Body of pancreas (tissue), 4 donors: ENCODE data around the gene SPINT1. TPM values are rescaled to one million over a fixed set of nuclear protein-coding genes. Genes with fewer than 3 reads are reported as not detected.

Experiments
- ATAC-seq: fragments of 150-250 bp; one replicate; pipeline ENCODE4 v1.9.1; 2016
- DNase-seq, 4 donors: peaks; one replicate each; pipeline ENCODE4 v3.0.0-alpha.2; 2019
- H3K27ac ChIP-seq, 4 donors: fragments of 200-600 bp; sonication (generic); 1 replicate in 3 of 4; 2 replicates in 1 of 4; pipeline versions ENCODE4 v1.5.1 to v1.6.1; 2016 to 2019; ENCODE audit warnings: mild to moderate bottlenecking in 1 of 4, mixed read lengths in 1 of 4, moderate library complexity in 1 of 4
- H3K27me3 ChIP-seq, 2 donors: fragments of 200-600 bp; sonication (generic); one replicate each; pipeline ENCODE4 v1.6.0; 2016; ENCODE audit warnings: mild to moderate bottlenecking in 1 of 2
- H3K36me3 ChIP-seq, 2 donors: fragments of 200-600 bp; sonication (generic); replicated peaks in 1 of 2; 2 replicates each; pipeline ENCODE4 v1.5.1; 2016; ENCODE audit warnings: low read depth in 2 of 2; ENCODE audit not compliant: insufficient read depth in 1 of 2
- H3K4me1 ChIP-seq: fragments of 200-600 bp; sonication (generic); one replicate; pipeline ENCODE4 v1.6.0; 2016
- H3K4me3 ChIP-seq, 2 donors: fragments of 200-600 bp; sonication (generic); 1 replicate in 1 of 2; 2 replicates in 1 of 2; pipeline ENCODE4 v1.5.1; 2016 to 2019
- H3K9me3 ChIP-seq, 3 donors: fragments of 200-600 bp; sonication (generic); 1 replicate in 2 of 3; 2 replicates in 1 of 3; pipeline ENCODE4 v1.5.1; 2016
- CTCF ChIP-seq, 7 experiments: fragments of 450-650 bp in 4 of 7; fragments of 200-600 bp in 3 of 7; sonication (generic) in 3 of 7; IDR thresholded peaks; one replicate each; pipeline ENCODE4 v1.5.1; 2016 to 2019; ENCODE audit warnings: antibody characterized with exemption in 7 of 7
- POLR2A ChIP-seq, 3 donors: fragments of 450-650 bp; IDR thresholded peaks; one replicate each; pipeline ENCODE4 v1.6.1; 2016; ENCODE audit warnings: antibody characterized with exemption in 3 of 3, mild to moderate bottlenecking in 2 of 3
- WGBS, 2 donors: methylation state at CpG; one replicate each; pipeline ENCODE4 v1.1.5; 2017; 5-methylcytosine and 5-hydroxymethylcytosine counted together
- intact Hi-C: fragments of 100-400 bp; cut with DNase I; formaldehyde crosslinking; loops from one replicate; pipeline ENCODE4 v1.15.1; 2023
- total RNA-seq, 2 donors: library from RNA; depleted of rRNA; stranded (reverse); fragments of >200 nt; gene quantifications; one replicate each; pipeline ENCODE4 v1.1.0, GENCODE V29; 2016

SPINT1 gene
- total RNA-seq, 2 donors from 2014 or later: 110 to 134 TPM

GRCh38 chr15:40803076-40803475, 40.8 kb upstream of the SPINT1 start:
- TF ChIP-seq POLR2A (IDR thresholded peaks at IDR 0.05): no peak
- TF ChIP-seq CTCF (IDR thresholded peaks at IDR 0.05): no peak
- 80 to 85% methylated on average over 2 of the region's 2 CpGs for WGBS, 2 donors
- intact Hi-C loops: no loop called here
- H3K9me3 ChIP-seq: no peaks in the 10 kb centered on the region
- no peak for ATAC-seq
- peaks cover 20% of the 10 kb centered on the region for H3K4me1 ChIP-seq
- no peak overlapping the region for H3K27ac ChIP-seq
- no peak for DNase-seq
- H3K36me3 ChIP-seq: no peaks in the 10 kb centered on the region
- H3K27me3 ChIP-seq: no peaks in the 10 kb centered on the region
- H3K4me3 ChIP-seq: no peak overlapping the region

DNA sequence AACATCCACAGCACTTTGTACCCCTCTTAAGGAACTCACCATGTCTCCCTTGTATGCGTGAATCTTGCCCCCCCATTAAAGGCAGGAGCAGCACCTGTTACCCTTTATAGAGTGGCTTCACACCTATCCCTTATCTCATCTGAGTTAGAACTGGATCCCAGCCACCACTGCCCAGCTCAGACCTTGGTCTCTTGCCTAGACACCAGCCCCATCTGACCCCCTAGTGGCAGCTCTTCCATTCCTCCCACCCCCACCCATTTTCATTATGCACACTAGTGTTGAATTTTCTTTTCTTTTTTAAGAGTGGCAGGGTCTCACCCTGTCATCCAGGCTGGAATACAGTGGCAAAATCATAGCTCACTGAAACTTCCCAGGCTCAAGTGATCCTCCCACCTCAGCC, 40.2 kb upstream of the SPINT1 start:
- Histone ChIP-seq H3K4me1 (peaks cover 27% of the 10 kb centered on the region), H3K27me3 (no peaks in the 10 kb centered on the region), H3K9me3 (no peaks in the 10 kb centered on the region), H3K36me3 (no peaks in the 10 kb centered on the region), H3K27ac (no peak overlapping the region), H3K4me3 (no peak overlapping the region)
- no peak for ATAC-seq
- peak in 1 of 4 donors; percentile 45 for DNase-seq
- TF ChIP-seq POLR2A (IDR thresholded peaks at IDR 0.05) (no peak), CTCF (IDR thresholded peaks at IDR 0.05) (peak in 1 of 7 experiments; percentile 14)
- intact Hi-C loops: no loop called here
- WGBS, 2 donors: 53 to 64% methylated on average over 1 of the region's 1 CpG

- Histone ChIP-seq H3K4me3 (peak overlapping the region; percentile 70 to 74), H3K36me3 (peaks cover 0 to 3% of the 10 kb centered on the region in 2 donors), H3K4me1 (peaks cover 28% of the 10 kb centered on the region), H3K9me3 (no peaks in the 10 kb centered on the region), H3K27ac (peak overlapping the region; percentile 73 to 89 (median 88)), H3K27me3 (no peaks in the 10 kb centered on the region)
- 0% methylated on average over 2 of the region's 2 CpGs for WGBS, 2 donors
- intact Hi-C loops: no loop called here
- ATAC-seq (no peak), DNase-seq (no peak)
- TF ChIP-seq CTCF (IDR thresholded peaks at IDR 0.05): no peak
- TF ChIP-seq POLR2A (IDR thresholded peaks at IDR 0.05): no peak
These were observed 37.2 kb upstream of the SPINT1 start for GRCh38 chr15:40806672-40807027.

GRCh38 chr15:40807028-40807887, 36.6 kb upstream of the SPINT1 start, which contains the start of the genes DNAJC17 and ZFYVE19:
Gene DNAJC17, minus strand, starts transcription at chr15:40807473. Its CDS starts 27 bp downstream, at chr15:40807446.
Gene ZFYVE19, plus strand, starts transcription at chr15:40807089. Its CDS starts 501 bp downstream, at chr15:40807590.
- peak within 1 kb of the TSS; percentile 70 to 74 for H3K4me3 ChIP-seq
- TF ChIP-seq CTCF (IDR thresholded peaks at IDR 0.05) (peak in 4 of 7 experiments; percentile 19 to 39 (median 33)), POLR2A (IDR thresholded peaks at IDR 0.05) (peak in 2 of 3 donors; percentile 53 to 63)
- DNase-seq (peak; percentile 95 to 98 (median 98)), ATAC-seq (peak; percentile 98)
- intact Hi-C loops: no loop called here
- peaks cover 28% of the 10 kb centered on the region for H3K4me1 ChIP-seq
- H3K27ac ChIP-seq: peak within 1 kb of the TSS; percentile 73 to 89 (median 88)
- H3K27me3 ChIP-seq: no peaks in the 10 kb centered on the region
- WGBS, 2 donors: 0% methylated on average over 8 to 64 of the region's 64 CpGs
- H3K36me3 ChIP-seq: peaks cover 0 to 5% of the 10 kb centered on the region in 2 donors
- no peaks in the 10 kb centered on the region for H3K9me3 ChIP-seq
